Cardiac fibroblast (primary cell): ENCODE data around the gene ATP4B.
A peak's percentile ranks its signal among the peaks of the same experiment; 100 is the strongest.

Experiments
- DNase-seq, 2 donors: peaks; one replicate each; pipeline versions ENCODE4 v3.0.0 to v3.0.0-alpha.2; 2010; ENCODE audit warnings: low read depth in 2 of 2
- H3K4me3 ChIP-seq, 2 donors: replicated peaks in 1 of 2; 1 replicate in 1 of 2; 2 replicates in 1 of 2; pipeline ENCODE4 v1.5.1; 2011; ENCODE audit warnings: low read depth in 2 of 2, low read length in 2 of 2, mild to moderate bottlenecking in 2 of 2, moderate library complexity in 1 of 2
- CTCF ChIP-seq: IDR thresholded peaks from one replicate; pipeline ENCODE4 v1.5.1; 2011; ENCODE audit warnings: low read depth, mild to moderate bottlenecking, low read length, inconsistent platforms

Gene ATP4B

GRCh38 chr13:113647351-113648215 lies 10.4 kb downstream of the ATP4B start:
- H3K4me3 ChIP-seq, result no peak overlapping the region
- DNase-seq, result peak; percentile 45 to 81
- no peak for TF ChIP-seq CTCF

- no peak for DNase-seq
- H3K4me3 ChIP-seq, result no peak overlapping the region
- no peak for TF ChIP-seq CTCF
Observed at GRCh38 chr13:113646921-113647340, 11.1 kb downstream of the ATP4B start.

GRCh38 chr13:113646376-113646775 lies 11.6 kb downstream of the ATP4B start:
- TF ChIP-seq CTCF, result no peak
- H3K4me3 ChIP-seq, result no peak overlapping the region
- DNase-seq, result no peak

- no peak overlapping the region for H3K4me3 ChIP-seq
- no peak for DNase-seq
- no peak for TF ChIP-seq CTCF
Observed at GRCh38 chr13:113645329-113645728, 12.7 kb downstream of the ATP4B start.

- no peak overlapping the region for H3K4me3 ChIP-seq
- TF ChIP-seq CTCF, result no peak
- DNase-seq, result no peak
Observed at GRCh38 chr13:113644800-113645199, 13.2 kb downstream of the ATP4B start.

GRCh38 chr13:113643593-113643992 lies 14.4 kb downstream of the ATP4B start:
- no peak for TF ChIP-seq CTCF
- no peak overlapping the region for H3K4me3 ChIP-seq
- DNase-seq, result no peak
